ENCODE results near the gene CHRM4. TPM values are rescaled to one million over a fixed set of nuclear protein-coding genes. Genes with fewer than 3 reads are reported as not detected.
A peak's percentile ranks its signal among the peaks of the same experiment; 100 is the strongest.
"Not testable (repeated sequence)": the region's sequence is repeated elsewhere in the genome, so short reads cannot be mapped to it uniquely, and the experiment has no call there.

CHRM4 gene
- total RNA-seq, 3 donors from 2014 or later, result 0.32 to 6.0 (median 3.1) TPM

- peak; percentile 89 to 91 (median 90) for DNase-seq
- peak; percentile 69 for ATAC-seq
- Histone ChIP-seq H3K4me3 (peak overlapping the region; percentile 38), H3K4me1 (ENCODE audit: low read depth) (peaks cover 14% of the 10 kb centered on the region), H3K36me3 (ENCODE audit: low read depth) (no peaks in the 10 kb centered on the region), H3K9me3 (no peaks in the 10 kb centered on the region)
- intact Hi-C loops (cut with DNase I, micrococcal nuclease), result no loop called here
- TF ChIP-seq, protein P1, sequence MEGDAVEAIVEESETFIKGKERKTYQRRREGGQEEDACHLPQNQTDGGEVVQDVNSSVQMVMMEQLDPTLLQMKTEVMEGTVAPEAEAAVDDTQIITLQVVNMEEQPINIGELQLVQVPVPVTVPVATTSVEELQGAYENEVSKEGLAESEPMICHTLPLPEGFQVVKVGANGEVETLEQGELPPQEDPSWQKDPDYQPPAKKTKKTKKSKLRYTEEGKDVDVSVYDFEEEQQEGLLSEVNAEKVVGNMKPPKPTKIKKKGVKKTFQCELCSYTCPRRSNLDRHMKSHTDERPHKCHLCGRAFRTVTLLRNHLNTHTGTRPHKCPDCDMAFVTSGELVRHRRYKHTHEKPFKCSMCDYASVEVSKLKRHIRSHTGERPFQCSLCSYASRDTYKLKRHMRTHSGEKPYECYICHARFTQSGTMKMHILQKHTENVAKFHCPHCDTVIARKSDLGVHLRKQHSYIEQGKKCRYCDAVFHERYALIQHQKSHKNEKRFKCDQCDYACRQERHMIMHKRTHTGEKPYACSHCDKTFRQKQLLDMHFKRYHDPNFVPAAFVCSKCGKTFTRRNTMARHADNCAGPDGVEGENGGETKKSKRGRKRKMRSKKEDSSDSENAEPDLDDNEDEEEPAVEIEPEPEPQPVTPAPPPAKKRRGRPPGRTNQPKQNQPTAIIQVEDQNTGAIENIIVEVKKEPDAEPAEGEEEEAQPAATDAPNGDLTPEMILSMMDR (IDR thresholded peaks at IDR 0.05), result no peak
Observed at GRCh38 chr11:46380340-46381047, 11.1 kb downstream of the CHRM4 start.

DNA sequence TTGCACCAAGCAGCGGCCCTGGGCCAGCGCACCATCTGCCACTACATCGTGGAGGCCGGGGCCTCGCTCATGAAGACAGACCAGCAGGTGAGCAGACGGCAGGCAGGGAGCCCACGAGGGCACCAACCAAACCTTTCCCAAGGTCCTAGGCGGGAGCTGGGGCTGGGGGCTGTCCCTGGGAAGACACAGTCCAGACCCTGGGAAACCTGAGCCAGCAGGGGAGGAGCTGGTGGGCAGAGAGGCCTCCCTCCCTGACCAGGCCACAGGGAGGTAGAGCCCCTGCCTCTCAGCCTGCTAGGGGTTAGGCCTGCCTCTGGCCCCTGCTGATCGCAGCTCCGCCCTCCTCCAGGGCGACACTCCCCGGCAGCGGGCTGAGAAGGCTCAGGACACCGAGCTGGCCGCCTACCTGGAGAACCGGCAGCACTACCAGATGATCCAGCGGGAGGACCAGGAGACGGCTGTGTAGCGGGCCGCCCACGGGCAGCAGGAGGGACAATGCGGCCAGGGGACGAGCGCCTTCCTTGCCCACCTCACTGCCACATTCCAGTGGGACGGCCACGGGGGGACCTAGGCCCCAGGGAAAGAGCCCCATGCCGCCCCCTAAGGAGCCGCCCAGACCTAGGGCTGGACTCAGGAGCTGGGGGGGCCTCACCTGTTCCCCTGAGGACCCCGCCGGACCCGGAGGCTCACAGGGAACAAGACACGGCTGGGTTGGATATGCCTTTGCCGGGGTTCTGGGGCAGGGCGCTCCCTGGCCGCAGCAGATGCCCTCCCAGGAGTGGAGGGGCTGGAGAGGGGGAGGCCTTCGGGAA lies 11.9 kb downstream of the CHRM4 start:
- peak; percentile 48 for ATAC-seq
- H3K4me3 ChIP-seq; intact Hi-C loops (cut with DNase I, micrococcal nuclease); H3K9me3 ChIP-seq; H3K36me3 ChIP-seq (ENCODE audit: low read depth): not testable (repeated sequence)
- peak in 2 of 3 donors; percentile 52 to 76 for DNase-seq
- peaks cover 14% of the 10 kb centered on the region for H3K4me1 ChIP-seq (ENCODE audit: low read depth)

- no peak overlapping the region for H3K4me3 ChIP-seq
- DNase-seq, result no peak
- intact Hi-C loops (cut with DNase I, micrococcal nuclease), result no loop called here
- peaks cover 14% of the 10 kb centered on the region for H3K4me1 ChIP-seq (ENCODE audit: low read depth)
- no peaks in the 10 kb centered on the region for H3K36me3 ChIP-seq (ENCODE audit: low read depth)
- TF ChIP-seq, protein P1 (IDR thresholded peaks at IDR 0.05), result no peak
- no peak for ATAC-seq
- H3K9me3 ChIP-seq, result no peaks in the 10 kb centered on the region
Observed at GRCh38 chr11:46378811-46379481, 12.6 kb downstream of the CHRM4 start.

DNA sequence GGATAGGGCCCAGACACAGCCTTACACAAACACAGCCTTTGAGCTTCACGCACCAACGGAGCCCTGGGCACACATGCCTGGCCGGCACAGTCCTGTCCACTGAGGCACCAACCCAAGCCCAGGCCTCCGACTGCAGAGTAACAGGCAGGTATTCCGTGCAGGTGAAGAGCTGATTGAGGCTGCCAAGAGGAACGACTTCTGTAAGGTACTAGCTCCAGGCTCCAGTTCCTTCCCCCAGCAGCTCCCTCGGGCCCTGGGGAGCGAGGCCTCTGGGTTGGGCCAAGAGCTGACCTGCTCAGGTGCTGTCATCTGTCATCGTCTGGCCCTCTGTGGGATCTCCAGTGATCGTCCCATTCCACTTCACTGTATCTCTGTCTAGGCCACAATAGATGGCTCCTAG lies 13.3 kb downstream of the CHRM4 start:
- Histone ChIP-seq H3K9me3 (no peaks in the 10 kb centered on the region), H3K36me3 (ENCODE audit: low read depth) (no peaks in the 10 kb centered on the region), H3K4me1 (ENCODE audit: low read depth) (peaks cover 9% of the 10 kb centered on the region), H3K4me3 (no peak overlapping the region)
- intact Hi-C loops (cut with DNase I, micrococcal nuclease), result no loop called here
- TF ChIP-seq, protein P1 (IDR thresholded peaks at IDR 0.05), result no peak
- ATAC-seq (no peak), DNase-seq (no peak)

GRCh38 chr11:46377831-46378230 lies 13.7 kb downstream of the CHRM4 start:
- ATAC-seq, result no peak
- H3K4me1 ChIP-seq (ENCODE audit: low read depth), result peaks cover 9% of the 10 kb centered on the region
- no peak overlapping the region for H3K4me3 ChIP-seq
- TF ChIP-seq, protein P1 (IDR thresholded peaks at IDR 0.05), result no peak
- no peaks in the 10 kb centered on the region for H3K36me3 ChIP-seq (ENCODE audit: low read depth)
- intact Hi-C loops (cut with DNase I, micrococcal nuclease), result no loop called here
- no peak for DNase-seq
- no peaks in the 10 kb centered on the region for H3K9me3 ChIP-seq

DNA sequence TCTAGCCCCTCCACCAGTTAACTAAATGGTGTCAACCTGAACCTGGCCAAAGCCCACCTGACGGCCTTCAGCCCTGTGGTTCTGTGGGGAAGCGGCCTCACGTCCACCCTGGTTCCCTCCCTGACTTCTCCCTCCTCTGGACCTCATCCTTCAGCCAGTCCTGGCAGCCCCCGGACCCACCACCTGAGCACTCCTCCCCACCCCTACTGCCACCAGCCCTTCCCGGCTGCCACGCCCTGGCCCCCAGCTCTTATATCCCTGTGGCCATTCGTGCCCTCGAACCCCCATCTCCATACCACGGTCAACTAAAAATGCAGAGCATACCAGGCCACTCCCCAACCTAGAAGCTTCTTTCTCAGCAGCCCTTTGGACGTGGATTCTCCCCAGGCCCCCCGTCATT lies 14.3 kb downstream of the CHRM4 start:
- DNase-seq, result no peak
- TF ChIP-seq, protein P1 (IDR thresholded peaks at IDR 0.05), result no peak
- H3K9me3 ChIP-seq, result no peaks in the 10 kb centered on the region
- H3K4me3 ChIP-seq, result no peak overlapping the region
- ATAC-seq, result no peak
- H3K4me1 ChIP-seq (ENCODE audit: low read depth), result peaks cover 6% of the 10 kb centered on the region
- H3K36me3 ChIP-seq (ENCODE audit: low read depth), result no peaks in the 10 kb centered on the region
- intact Hi-C loops (cut with DNase I, micrococcal nuclease), result no loop called here

All from mucosa of descending colon (tissue), 3 donors.